ENCODE measurements around the gene RIMBP2. TPM values are rescaled to one million over a fixed set of nuclear protein-coding genes. Genes with fewer than 3 reads are reported as not detected.

Gene RIMBP2
- polyA plus RNA-seq, 1 of the 3 experiments (the other 2 are of a cell fraction): 0.90 TPM

- Histone ChIP-seq H3F3A (replicated peaks; ENCODE audit: insufficient read depth) (no peaks in the 10 kb centered on the region), H4K20me1 (ENCODE audit: insufficient read depth) (no peaks in the 10 kb centered on the region), H3K9me3 (no peaks in the 10 kb centered on the region), H3K9me2 (no peaks in the 10 kb centered on the region), H3K4me3 (ENCODE audit: low read depth in 2 of 2, low read length in 1 of 2) (no peak overlapping the region), H3K4me2 (no peak overlapping the region), H3K27ac (ENCODE audit: low read depth in 2 of 2, low read length in 1 of 2) (peak overlapping the region in 1 of 2 experiments; percentile 60; a peak in 1 of 4 replicates), H3K27me3 (ENCODE audit: insufficient read depth) (no peaks in the 10 kb centered on the region), H3K79me2 (ENCODE audit: insufficient read depth) (no peaks in the 10 kb centered on the region), H3K4me1 (ENCODE audit: control insufficient read depth in 1 of 2, insufficient read depth in 2 of 2, low read depth in 1 of 2, low read length in 1 of 2) (peaks cover 0 to 61% of the 10 kb centered on the region in 2 experiments; a peak in 1 of 4 replicates), H2AFZ (ENCODE audit: low read depth) (no peak overlapping the region), H3K9ac (no peak overlapping the region), H3K36me3 (replicated peaks in 1 of 2; ENCODE audit: control insufficient read depth in 1 of 2, insufficient read depth in 2 of 2, low read length in 1 of 2) (no peaks in the 10 kb centered on the region)
- WGBS (ENCODE audit: low lambda C conversion rate): 70% methylated on average over 28 of the region's 32 CpGs
- no peak for DNase-seq
- POLR2A ChIA-PET: no interaction called here
- CTCF ChIA-PET: interaction anchor here (1.8 kb wide), 1 partner anchor 29 kb away, joined by 5 read pairs; no protein-coding TSS in a partner anchor
- TF ChIP-seq, protein P1, sequence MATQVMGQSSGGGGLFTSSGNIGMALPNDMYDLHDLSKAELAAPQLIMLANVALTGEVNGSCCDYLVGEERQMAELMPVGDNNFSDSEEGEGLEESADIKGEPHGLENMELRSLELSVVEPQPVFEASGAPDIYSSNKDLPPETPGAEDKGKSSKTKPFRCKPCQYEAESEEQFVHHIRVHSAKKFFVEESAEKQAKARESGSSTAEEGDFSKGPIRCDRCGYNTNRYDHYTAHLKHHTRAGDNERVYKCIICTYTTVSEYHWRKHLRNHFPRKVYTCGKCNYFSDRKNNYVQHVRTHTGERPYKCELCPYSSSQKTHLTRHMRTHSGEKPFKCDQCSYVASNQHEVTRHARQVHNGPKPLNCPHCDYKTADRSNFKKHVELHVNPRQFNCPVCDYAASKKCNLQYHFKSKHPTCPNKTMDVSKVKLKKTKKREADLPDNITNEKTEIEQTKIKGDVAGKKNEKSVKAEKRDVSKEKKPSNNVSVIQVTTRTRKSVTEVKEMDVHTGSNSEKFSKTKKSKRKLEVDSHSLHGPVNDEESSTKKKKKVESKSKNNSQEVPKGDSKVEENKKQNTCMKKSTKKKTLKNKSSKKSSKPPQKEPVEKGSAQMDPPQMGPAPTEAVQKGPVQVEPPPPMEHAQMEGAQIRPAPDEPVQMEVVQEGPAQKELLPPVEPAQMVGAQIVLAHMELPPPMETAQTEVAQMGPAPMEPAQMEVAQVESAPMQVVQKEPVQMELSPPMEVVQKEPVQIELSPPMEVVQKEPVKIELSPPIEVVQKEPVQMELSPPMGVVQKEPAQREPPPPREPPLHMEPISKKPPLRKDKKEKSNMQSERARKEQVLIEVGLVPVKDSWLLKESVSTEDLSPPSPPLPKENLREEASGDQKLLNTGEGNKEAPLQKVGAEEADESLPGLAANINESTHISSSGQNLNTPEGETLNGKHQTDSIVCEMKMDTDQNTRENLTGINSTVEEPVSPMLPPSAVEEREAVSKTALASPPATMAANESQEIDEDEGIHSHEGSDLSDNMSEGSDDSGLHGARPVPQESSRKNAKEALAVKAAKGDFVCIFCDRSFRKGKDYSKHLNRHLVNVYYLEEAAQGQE (IDR thresholded peaks at IDR 0.05; ENCODE audit: low read depth, low read length): no peak
- no peak for TF ChIP-seq GABPA (IDR thresholded peaks at IDR 0.05; ENCODE audit: low read depth)
- TF ChIP-seq ZBTB33 (IDR thresholded peaks at IDR 0.05; ENCODE audit: borderline replicate concordance, low read depth): no peak
- TF ChIP-seq MEF2A (IDR thresholded peaks at IDR 0.05; ENCODE audit: borderline replicate concordance, low read depth): no peak
- TF ChIP-seq, protein P2, sequence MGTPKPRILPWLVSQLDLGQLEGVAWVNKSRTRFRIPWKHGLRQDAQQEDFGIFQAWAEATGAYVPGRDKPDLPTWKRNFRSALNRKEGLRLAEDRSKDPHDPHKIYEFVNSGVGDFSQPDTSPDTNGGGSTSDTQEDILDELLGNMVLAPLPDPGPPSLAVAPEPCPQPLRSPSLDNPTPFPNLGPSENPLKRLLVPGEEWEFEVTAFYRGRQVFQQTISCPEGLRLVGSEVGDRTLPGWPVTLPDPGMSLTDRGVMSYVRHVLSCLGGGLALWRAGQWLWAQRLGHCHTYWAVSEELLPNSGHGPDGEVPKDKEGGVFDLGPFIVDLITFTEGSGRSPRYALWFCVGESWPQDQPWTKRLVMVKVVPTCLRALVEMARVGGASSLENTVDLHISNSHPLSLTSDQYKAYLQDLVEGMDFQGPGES (IDR thresholded peaks at IDR 0.05; ENCODE audit: low read depth, low read length): no peak
- TF ChIP-seq, protein P3, sequence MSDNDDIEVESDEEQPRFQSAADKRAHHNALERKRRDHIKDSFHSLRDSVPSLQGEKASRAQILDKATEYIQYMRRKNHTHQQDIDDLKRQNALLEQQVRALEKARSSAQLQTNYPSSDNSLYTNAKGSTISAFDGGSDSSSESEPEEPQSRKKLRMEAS (IDR thresholded peaks at IDR 0.05; ENCODE audit: low read depth): no peak
Measured at GRCh38 chr12:130686511-130686991, 29.5 kb downstream of the RIMBP2 start.

- WGBS (ENCODE audit: low lambda C conversion rate): 56% methylated on average over 15 of the region's 15 CpGs
- H3K4me2 ChIP-seq: no peak overlapping the region
- no peaks in the 10 kb centered on the region for H3F3A ChIP-seq (replicated peaks; ENCODE audit: insufficient read depth)
- H3K4me1 ChIP-seq (ENCODE audit: control insufficient read depth in 1 of 2, insufficient read depth in 2 of 2, low read depth in 1 of 2, low read length in 1 of 2): peaks cover 0 to 61% of the 10 kb centered on the region in 2 experiments; a peak in 1 of 4 replicates
- H3K27ac ChIP-seq (ENCODE audit: low read depth in 2 of 2, low read length in 1 of 2): peak overlapping the region in 1 of 2 experiments; percentile 60; a peak in 1 of 4 replicates
- H4K20me1 ChIP-seq (ENCODE audit: insufficient read depth): no peaks in the 10 kb centered on the region
- ChIA-PET POLR2A (no interaction called here), CTCF (interaction anchor here (1.5 to 1.8 kb wide), 2 partner anchors 29 to 62 kb away, joined by 5 read pairs; no protein-coding TSS in a partner anchor)
- DNase-seq: peak; percentile 45
- no peaks in the 10 kb centered on the region for H3K27me3 ChIP-seq (ENCODE audit: insufficient read depth)
- H3K36me3 ChIP-seq (replicated peaks in 1 of 2; ENCODE audit: control insufficient read depth in 1 of 2, insufficient read depth in 2 of 2, low read length in 1 of 2): no peaks in the 10 kb centered on the region
- H2AFZ ChIP-seq (ENCODE audit: low read depth): no peak overlapping the region
- H3K4me3 ChIP-seq (ENCODE audit: low read depth in 2 of 2, low read length in 1 of 2): no peak overlapping the region
- no peaks in the 10 kb centered on the region for H3K79me2 ChIP-seq (ENCODE audit: insufficient read depth)
- H3K9me2 ChIP-seq: no peaks in the 10 kb centered on the region
- no peaks in the 10 kb centered on the region for H3K9me3 ChIP-seq
- no peak overlapping the region for H3K9ac ChIP-seq
- TF ChIP-seq RCOR1 (IDR thresholded peaks at IDR 0.05; ENCODE audit: low read length): no peak
- TF ChIP-seq RFX5 (IDR thresholded peaks at IDR 0.05; ENCODE audit: low read length): no peak
- no peak for TF ChIP-seq NRF1 (IDR thresholded peaks at IDR 0.05; ENCODE audit: low read depth, low read length)
- TF ChIP-seq POLR2AphosphoS5 (IDR thresholded peaks at IDR 0.05; ENCODE audit: low read depth, low read length): no peak
- TF ChIP-seq, protein P4, sequence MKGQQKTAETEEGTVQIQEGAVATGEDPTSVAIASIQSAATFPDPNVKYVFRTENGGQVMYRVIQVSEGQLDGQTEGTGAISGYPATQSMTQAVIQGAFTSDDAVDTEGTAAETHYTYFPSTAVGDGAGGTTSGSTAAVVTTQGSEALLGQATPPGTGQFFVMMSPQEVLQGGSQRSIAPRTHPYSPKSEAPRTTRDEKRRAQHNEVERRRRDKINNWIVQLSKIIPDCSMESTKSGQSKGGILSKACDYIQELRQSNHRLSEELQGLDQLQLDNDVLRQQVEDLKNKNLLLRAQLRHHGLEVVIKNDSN (IDR thresholded peaks at IDR 0.05; ENCODE audit: borderline replicate concordance, low read depth): no peak
- TF ChIP-seq, protein P5, sequence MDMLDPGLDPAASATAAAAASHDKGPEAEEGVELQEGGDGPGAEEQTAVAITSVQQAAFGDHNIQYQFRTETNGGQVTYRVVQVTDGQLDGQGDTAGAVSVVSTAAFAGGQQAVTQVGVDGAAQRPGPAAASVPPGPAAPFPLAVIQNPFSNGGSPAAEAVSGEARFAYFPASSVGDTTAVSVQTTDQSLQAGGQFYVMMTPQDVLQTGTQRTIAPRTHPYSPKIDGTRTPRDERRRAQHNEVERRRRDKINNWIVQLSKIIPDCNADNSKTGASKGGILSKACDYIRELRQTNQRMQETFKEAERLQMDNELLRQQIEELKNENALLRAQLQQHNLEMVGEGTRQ (IDR thresholded peaks at IDR 0.05; ENCODE audit: borderline replicate concordance, low read depth, low read length): no peak
- no peak for TF ChIP-seq EZH2phosphoT487 (IDR thresholded peaks at IDR 0.05; ENCODE audit: borderline replicate concordance, low read depth)
- TF ChIP-seq FOXJ3 (CRISPR knock-in tag; IDR thresholded peaks at IDR 0.05): no peak
Measured at GRCh38 chr12:130685850-130686249, 30.2 kb downstream of the RIMBP2 start.

All from SK-N-SH (cell line).